ENCODE measurements around the gene MUC5B. TPM values are rescaled to one million over a fixed set of nuclear protein-coding genes. Genes with fewer than 3 reads are reported as not detected.

MUC5B gene
- total and polyA plus RNA-seq, 2 donors (not counting 3 experiments of a cell fraction or from before 2014, with no cell fraction given), result not detected

- Histone ChIP-seq H3K9me1 (replicated peaks; ENCODE audit: control insufficient read depth, extremely low read depth, insufficient read depth, low read length) (no peaks in the 10 kb centered on the region), H3K36me3 (ENCODE audit: control insufficient read depth in 2 of 2, extremely low read depth in 1 of 2, insufficient read depth in 2 of 2, low read length in 2 of 2) (peaks cover 2 to 35% of the 10 kb centered on the region in 2 experiments), H3K27me3 (ENCODE audit: control insufficient read depth in 2 of 2, insufficient read depth in 2 of 2, low read length in 2 of 2) (no peaks in the 10 kb centered on the region), H3K4me3 (replicated peaks in 1 of 3; ENCODE audit: insufficient read depth in 1 of 3, low read depth in 1 of 3, low read length in 3 of 3) (no peak overlapping the region), H4K20me1 (replicated peaks; ENCODE audit: control insufficient read depth, extremely low read depth, insufficient read depth, low read length) (no peaks in the 10 kb centered on the region), H3K9ac (replicated peaks; ENCODE audit: extremely low read depth, insufficient read depth, low read length) (no peak overlapping the region), H3K4me1 (ENCODE audit: control insufficient read depth, extremely low read depth, insufficient read depth, low read length) (peaks cover 2% of the 10 kb centered on the region), H3K79me2 (ENCODE audit: control insufficient read depth, insufficient read depth, low read length) (peaks cover 26% of the 10 kb centered on the region), H3K27ac (ENCODE audit: insufficient read depth, low read depth, low read length) (no peak overlapping the region), H3K9me3 (replicated peaks; ENCODE audit: control insufficient read depth, insufficient read depth, low read length) (no peaks in the 10 kb centered on the region), H3K4me2 (ENCODE audit: insufficient read depth, low read length) (no peak overlapping the region), H2AFZ (ENCODE audit: low read depth, low read length) (no peak overlapping the region)
- intact Hi-C loops (cut with micrococcal nuclease) (no loop called here), dilution Hi-C loops (cut with MboI; ENCODE audit: extremely low pct_ligation_motif_present, low sequenced_read_pairs) (no loop called here)
- FAIRE-seq (no peak), DNase-seq (ENCODE audit: low read depth, low spot score) (no peak)
- TF ChIP-seq CTCF (IDR thresholded peaks at IDR 0.05; ENCODE audit: extremely low read depth in 1 of 2, insufficient read depth in 1 of 2, low read depth in 1 of 2, low read length in 2 of 2) (peak in 1 of 2 donors; percentile 30), GATA2 (IDR thresholded peaks at IDR 0.05; ENCODE audit: insufficient read depth, insufficient read length, low read depth, low read length) (no peak)
- BruUV-seq (replicated peaks), result no TSS peak
- ChIA-PET CTCF (interaction anchor here (1.0 to 1.4 kb wide), 2 partner anchors 221 to 281 kb away, joined by 3 to 5 read pairs; no protein-coding TSS in a partner anchor), POLR2A (no interaction called here)
Observed at GRCh38 chr11:1293619-1294015, 70.8 kb downstream of the MUC5B start.

DNA sequence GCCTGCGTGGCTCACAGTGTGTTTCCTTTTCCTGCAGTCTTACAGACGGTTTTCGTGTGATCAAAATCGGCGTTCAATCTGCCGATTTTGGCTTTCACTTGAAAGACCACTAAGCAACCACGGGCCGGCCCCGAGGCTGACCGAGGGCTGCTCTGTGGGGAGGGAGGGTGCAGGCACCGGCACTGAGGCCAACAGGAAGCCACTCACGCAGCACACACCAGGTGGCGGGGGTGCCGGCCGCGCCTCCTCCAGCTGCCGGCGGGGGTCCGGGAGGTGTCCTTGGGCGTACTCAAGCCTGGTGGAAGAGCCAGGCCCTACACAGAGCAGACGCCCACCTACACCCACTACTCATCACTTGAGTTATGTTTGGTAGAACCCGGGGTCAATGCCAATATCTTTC lies 72.2 kb downstream of the MUC5B start:
- H4K20me1 ChIP-seq (replicated peaks; ENCODE audit: control insufficient read depth, extremely low read depth, insufficient read depth, low read length), result no peaks in the 10 kb centered on the region
- no peaks in the 10 kb centered on the region for H3K9me1 ChIP-seq (replicated peaks; ENCODE audit: control insufficient read depth, extremely low read depth, insufficient read depth, low read length)
- H2AFZ ChIP-seq (ENCODE audit: low read depth, low read length), result no peak overlapping the region
- no peak overlapping the region for H3K4me2 ChIP-seq (ENCODE audit: insufficient read depth, low read length)
- dilution Hi-C loops (cut with MboI; ENCODE audit: extremely low pct_ligation_motif_present, low sequenced_read_pairs), result no loop called here
- H3K9me3 ChIP-seq (replicated peaks; ENCODE audit: control insufficient read depth, insufficient read depth, low read length), result no peaks in the 10 kb centered on the region
- no peak overlapping the region for H3K4me3 ChIP-seq (replicated peaks in 1 of 3; ENCODE audit: insufficient read depth in 1 of 3, low read depth in 1 of 3, low read length in 3 of 3)
- DNase-seq (ENCODE audit: low read depth, low spot score) (no peak), FAIRE-seq (no peak)
- ChIA-PET CTCF (no interaction called here), POLR2A (no interaction called here)
- no peaks in the 10 kb centered on the region for H3K27me3 ChIP-seq (ENCODE audit: control insufficient read depth in 2 of 2, insufficient read depth in 2 of 2, low read length in 2 of 2)
- peaks cover 2 to 23% of the 10 kb centered on the region in 2 experiments for H3K36me3 ChIP-seq (ENCODE audit: control insufficient read depth in 2 of 2, extremely low read depth in 1 of 2, insufficient read depth in 2 of 2, low read length in 2 of 2)
- TF ChIP-seq, protein P1, sequence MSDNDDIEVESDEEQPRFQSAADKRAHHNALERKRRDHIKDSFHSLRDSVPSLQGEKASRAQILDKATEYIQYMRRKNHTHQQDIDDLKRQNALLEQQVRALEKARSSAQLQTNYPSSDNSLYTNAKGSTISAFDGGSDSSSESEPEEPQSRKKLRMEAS (IDR thresholded peaks at IDR 0.05; ENCODE audit: insufficient read depth, insufficient read length), result no peak
- TF ChIP-seq GATA2 (IDR thresholded peaks at IDR 0.05; ENCODE audit: insufficient read depth, insufficient read length, low read depth, low read length) (no peak), EZH2 (IDR thresholded peaks at IDR 0.05; ENCODE audit: borderline replicate concordance, low read depth, low read length, severe bottlenecking) (no peak), CTCF (IDR thresholded peaks at IDR 0.05; ENCODE audit: extremely low read depth in 1 of 2, insufficient read depth in 1 of 2, low read depth in 1 of 2, low read length in 2 of 2) (no peak), FOS (IDR thresholded peaks at IDR 0.05; ENCODE audit: borderline replicate concordance, insufficient read depth, low read length) (no peak), POLR2AphosphoS5 (IDR thresholded peaks at IDR 0.05; ENCODE audit: insufficient read depth, low read depth, low read length) (no peak), MYC (IDR thresholded peaks at IDR 0.05; ENCODE audit: low read depth, low read length) (no peak), POLR2A (IDR thresholded peaks at IDR 0.05; ENCODE audit: low read depth, low read length) (no peak), JUN (IDR thresholded peaks at IDR 0.05; ENCODE audit: borderline replicate concordance, insufficient read depth, insufficient read length, low read depth) (no peak)
- BruUV-seq (replicated peaks), result no TSS peak
- intact Hi-C loops (cut with micrococcal nuclease), result no loop called here
- no peak overlapping the region for H3K27ac ChIP-seq (ENCODE audit: insufficient read depth, low read depth, low read length)
- no peak overlapping the region for H3K9ac ChIP-seq (replicated peaks; ENCODE audit: extremely low read depth, insufficient read depth, low read length)
- peaks cover 37% of the 10 kb centered on the region for H3K79me2 ChIP-seq (ENCODE audit: control insufficient read depth, insufficient read depth, low read length)
- H3K4me1 ChIP-seq (ENCODE audit: control insufficient read depth, extremely low read depth, insufficient read depth, low read length), result peaks cover 2% of the 10 kb centered on the region

Data from endothelial cell of umbilical vein (primary cell).